Parathyroid adenoma (tissue), 2 donors: ENCODE data around the gene ZC3H15.

Experiments
- H2AFZ ChIP-seq: fragments of 300-600 bp; sonication (generic); one replicate; pipeline ENCODE4 v1.7.0; 2017; ENCODE audit warnings: antibody characterized with exemption, mild to moderate bottlenecking
- H3K27ac ChIP-seq: fragments of 300-600 bp; sonication (generic); one replicate; pipeline ENCODE4 v1.7.0; 2017
- H3K27me3 ChIP-seq: fragments of 300-600 bp; sonication (generic); one replicate; pipeline ENCODE4 v1.7.0; 2017; ENCODE audit warnings: low read length; ENCODE audit not compliant: control insufficient read depth, insufficient read depth
- H3K36me3 ChIP-seq: fragments of 300-600 bp; sonication (generic); one replicate; pipeline ENCODE4 v1.7.0; 2017; ENCODE audit warnings: low read length; ENCODE audit not compliant: control insufficient read depth, insufficient read depth
- H3K4me1 ChIP-seq: fragments of 300-600 bp; sonication (generic); one replicate; pipeline ENCODE4 v1.7.0; 2017; ENCODE audit warnings: control low read depth
- H3K4me2 ChIP-seq: fragments of 300-600 bp; sonication (generic); one replicate; pipeline ENCODE4 v1.7.0; 2017; ENCODE audit warnings: low read length
- H3K4me3 ChIP-seq: fragments of 300-600 bp; sonication (generic); one replicate; pipeline ENCODE4 v1.7.0; 2017; ENCODE audit warnings: low read depth, low read length
- H3K79me2 ChIP-seq: fragments of 300-600 bp; sonication (generic); one replicate; pipeline ENCODE4 v1.7.0; 2017; ENCODE audit warnings: control low read depth
- H3K9ac ChIP-seq: fragments of 300-600 bp; sonication (generic); one replicate; pipeline ENCODE4 v1.7.0; 2017; ENCODE audit warnings: mild to moderate bottlenecking
- H3K9me3 ChIP-seq: fragments of 300-600 bp; sonication (generic); one replicate; pipeline ENCODE4 v1.7.0; 2017; ENCODE audit warnings: low read length; ENCODE audit not compliant: control insufficient read depth
- TF ChIP-seq, protein P1 (sequence below): fragments of 300-600 bp; sonication (generic); IDR thresholded peaks from one replicate; pipeline ENCODE4 v1.7.0; 2017; ENCODE audit warnings: antibody characterized with exemption, mild to moderate bottlenecking
- donor health status: primary hyperparathyroidism.

The ZC3H15 gene

DNA sequence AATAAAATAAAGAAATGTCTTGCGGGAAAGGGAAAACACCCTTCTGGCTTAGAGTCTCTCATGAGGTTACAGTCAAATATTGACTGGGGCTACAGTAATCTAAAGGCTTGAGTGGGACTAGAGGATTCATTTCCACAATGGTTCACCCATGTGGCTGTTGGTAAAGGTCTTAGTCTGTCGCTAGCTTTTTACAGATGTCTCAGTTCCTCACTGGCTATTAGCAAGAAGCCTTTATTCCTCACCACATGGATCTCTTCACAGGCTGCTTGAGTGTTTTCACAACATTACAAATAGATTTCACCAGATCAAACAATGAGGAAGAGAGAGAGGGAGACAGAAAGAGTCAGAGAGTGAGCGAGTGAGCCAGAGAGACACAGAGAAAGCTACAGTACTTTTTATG, 8.3 kb upstream of the ZC3H15 start:
- Histone ChIP-seq H3K9ac (no peak overlapping the region), H3K4me3 (no peak overlapping the region), H2AFZ (no peak overlapping the region), H3K4me1 (no peaks in the 10 kb centered on the region), H3K4me2 (no peak overlapping the region), H3K79me2 (peaks cover 2% of the 10 kb centered on the region), H3K9me3 (no peaks in the 10 kb centered on the region), H3K27me3 (no peaks in the 10 kb centered on the region), H3K27ac (no peak overlapping the region), H3K36me3 (no peaks in the 10 kb centered on the region)
- TF ChIP-seq, protein P1, sequence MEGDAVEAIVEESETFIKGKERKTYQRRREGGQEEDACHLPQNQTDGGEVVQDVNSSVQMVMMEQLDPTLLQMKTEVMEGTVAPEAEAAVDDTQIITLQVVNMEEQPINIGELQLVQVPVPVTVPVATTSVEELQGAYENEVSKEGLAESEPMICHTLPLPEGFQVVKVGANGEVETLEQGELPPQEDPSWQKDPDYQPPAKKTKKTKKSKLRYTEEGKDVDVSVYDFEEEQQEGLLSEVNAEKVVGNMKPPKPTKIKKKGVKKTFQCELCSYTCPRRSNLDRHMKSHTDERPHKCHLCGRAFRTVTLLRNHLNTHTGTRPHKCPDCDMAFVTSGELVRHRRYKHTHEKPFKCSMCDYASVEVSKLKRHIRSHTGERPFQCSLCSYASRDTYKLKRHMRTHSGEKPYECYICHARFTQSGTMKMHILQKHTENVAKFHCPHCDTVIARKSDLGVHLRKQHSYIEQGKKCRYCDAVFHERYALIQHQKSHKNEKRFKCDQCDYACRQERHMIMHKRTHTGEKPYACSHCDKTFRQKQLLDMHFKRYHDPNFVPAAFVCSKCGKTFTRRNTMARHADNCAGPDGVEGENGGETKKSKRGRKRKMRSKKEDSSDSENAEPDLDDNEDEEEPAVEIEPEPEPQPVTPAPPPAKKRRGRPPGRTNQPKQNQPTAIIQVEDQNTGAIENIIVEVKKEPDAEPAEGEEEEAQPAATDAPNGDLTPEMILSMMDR, result no peak

DNA sequence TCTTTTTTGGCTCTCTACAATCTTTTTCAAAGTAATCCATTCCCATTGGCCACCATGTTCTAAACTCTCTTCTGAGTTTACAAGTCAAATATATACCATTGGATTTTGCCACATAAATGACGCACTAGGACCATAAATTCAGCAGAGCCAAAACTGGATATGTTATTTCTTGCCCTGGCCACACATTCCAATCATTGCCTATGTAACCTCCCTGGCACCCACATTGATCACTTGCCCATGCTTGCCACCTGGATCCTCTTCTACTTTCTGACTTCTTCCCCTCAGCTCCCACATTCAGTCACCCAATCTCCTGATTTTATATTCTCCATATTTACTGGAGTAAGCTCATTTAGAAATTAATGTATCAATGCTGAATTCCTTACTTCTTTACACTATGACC, 5.1 kb upstream of the ZC3H15 start:
- H3K4me2 ChIP-seq, result no peak overlapping the region
- no peaks in the 10 kb centered on the region for H3K9me3 ChIP-seq
- H3K27me3 ChIP-seq, result no peaks in the 10 kb centered on the region
- TF ChIP-seq, protein P1, result no peak
- H2AFZ ChIP-seq, result no peak overlapping the region
- no peak overlapping the region for H3K9ac ChIP-seq
- H3K4me3 ChIP-seq, result no peak overlapping the region
- no peak overlapping the region for H3K27ac ChIP-seq
- no peaks in the 10 kb centered on the region for H3K36me3 ChIP-seq
- no peaks in the 10 kb centered on the region for H3K4me1 ChIP-seq
- H3K79me2 ChIP-seq, result no peaks in the 10 kb centered on the region

DNA sequence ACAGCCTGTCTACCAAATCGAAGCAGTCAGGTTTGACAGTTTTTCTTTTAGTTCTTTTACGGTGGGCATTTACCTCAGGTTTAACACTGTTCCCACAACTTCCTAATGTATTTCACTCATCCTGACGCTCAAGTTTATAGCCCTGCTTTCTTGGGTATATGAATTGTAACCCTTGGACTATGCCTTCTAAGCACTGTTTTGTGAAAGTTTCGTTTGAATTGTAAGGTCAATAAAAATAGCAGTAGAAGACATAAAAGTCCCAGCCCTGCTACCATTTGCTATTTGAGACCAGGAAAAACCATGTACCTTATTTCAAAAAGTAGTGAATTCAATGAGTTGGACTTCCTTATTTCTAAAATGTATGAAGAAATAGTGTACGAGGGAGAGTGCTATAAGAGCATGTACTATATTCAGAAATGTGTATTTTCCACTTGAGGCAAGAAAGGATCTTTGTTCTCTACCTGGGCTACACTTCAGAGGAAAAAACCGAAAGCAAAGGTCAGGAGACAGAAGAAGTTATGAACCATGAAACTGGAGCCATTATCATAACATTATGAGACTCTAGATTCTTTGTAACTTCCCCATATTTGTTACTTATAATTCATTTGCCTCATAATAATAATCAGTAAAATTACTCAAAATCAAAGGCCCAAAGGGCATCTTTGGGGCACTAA, 1.9 kb upstream of the ZC3H15 start:
- Histone ChIP-seq H3K4me2 (no peak overlapping the region), H3K4me1 (peaks cover 4% of the 10 kb centered on the region), H3K4me3 (no peak overlapping the region), H3K27ac (no peak overlapping the region), H3K9ac (no peak overlapping the region), H3K79me2 (peaks cover 25% of the 10 kb centered on the region), H3K9me3 (no peaks in the 10 kb centered on the region), H3K27me3 (no peaks in the 10 kb centered on the region), H3K36me3 (no peaks in the 10 kb centered on the region), H2AFZ (no peak overlapping the region)
- TF ChIP-seq, protein P1, result no peak

DNA sequence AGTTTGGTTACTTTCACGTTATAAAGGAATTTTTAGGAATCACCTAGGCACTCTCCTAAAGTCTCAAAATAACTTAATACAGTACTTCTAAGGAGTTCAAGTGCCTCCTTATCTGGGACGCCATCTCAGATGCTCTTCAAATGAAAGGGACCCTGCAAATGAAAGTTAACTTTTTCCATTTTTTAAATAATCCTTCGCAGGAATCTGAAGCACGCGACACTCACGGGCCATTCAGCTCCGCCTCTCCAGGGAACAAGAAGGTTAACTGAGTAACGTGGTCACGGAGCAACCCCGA, 537 bp upstream of the ZC3H15 start:
- Histone ChIP-seq H3K36me3 (no peaks in the 10 kb centered on the region), H3K27me3 (no peaks in the 10 kb centered on the region), H3K4me1 (peaks cover 4% of the 10 kb centered on the region)

More for the DNA sequence above, 537 bp upstream of the ZC3H15 start:
- TF ChIP-seq, protein P1, result no peak
- Histone ChIP-seq H2AFZ (peak overlapping the region; percentile 91), H3K4me3 (peak overlapping the region; percentile 79), H3K79me2 (peaks cover 38% of the 10 kb centered on the region), H3K27ac (peak overlapping the region; percentile 89), H3K9ac (peak overlapping the region; percentile 46), H3K9me3 (no peaks in the 10 kb centered on the region), H3K4me2 (peak overlapping the region; percentile 72)
